ENCODE results near the gene POU2F1.

DNA sequence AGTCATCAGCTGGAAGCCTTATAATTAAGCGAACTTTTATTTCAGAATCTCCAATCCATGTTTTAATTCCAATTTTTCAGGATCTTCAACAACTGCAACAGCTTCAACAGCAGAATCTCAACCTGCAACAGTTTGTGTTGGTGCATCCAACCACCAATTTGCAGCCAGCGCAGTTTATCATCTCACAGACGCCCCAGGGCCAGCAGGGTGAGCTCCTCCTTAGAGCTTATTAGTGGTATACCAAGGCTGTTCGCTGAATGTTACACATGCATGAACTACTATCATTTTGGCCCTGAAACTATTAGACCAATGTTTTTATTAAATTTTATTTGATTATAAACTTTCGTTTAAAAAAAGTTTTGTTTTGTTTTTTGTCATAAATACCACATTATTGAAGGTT is 155.3 kb downstream of the POU2F1 start:
- no peak for TF ChIP-seq POLR2A (IDR thresholded peaks at IDR 0.05)
- TF ChIP-seq, protein P1, sequence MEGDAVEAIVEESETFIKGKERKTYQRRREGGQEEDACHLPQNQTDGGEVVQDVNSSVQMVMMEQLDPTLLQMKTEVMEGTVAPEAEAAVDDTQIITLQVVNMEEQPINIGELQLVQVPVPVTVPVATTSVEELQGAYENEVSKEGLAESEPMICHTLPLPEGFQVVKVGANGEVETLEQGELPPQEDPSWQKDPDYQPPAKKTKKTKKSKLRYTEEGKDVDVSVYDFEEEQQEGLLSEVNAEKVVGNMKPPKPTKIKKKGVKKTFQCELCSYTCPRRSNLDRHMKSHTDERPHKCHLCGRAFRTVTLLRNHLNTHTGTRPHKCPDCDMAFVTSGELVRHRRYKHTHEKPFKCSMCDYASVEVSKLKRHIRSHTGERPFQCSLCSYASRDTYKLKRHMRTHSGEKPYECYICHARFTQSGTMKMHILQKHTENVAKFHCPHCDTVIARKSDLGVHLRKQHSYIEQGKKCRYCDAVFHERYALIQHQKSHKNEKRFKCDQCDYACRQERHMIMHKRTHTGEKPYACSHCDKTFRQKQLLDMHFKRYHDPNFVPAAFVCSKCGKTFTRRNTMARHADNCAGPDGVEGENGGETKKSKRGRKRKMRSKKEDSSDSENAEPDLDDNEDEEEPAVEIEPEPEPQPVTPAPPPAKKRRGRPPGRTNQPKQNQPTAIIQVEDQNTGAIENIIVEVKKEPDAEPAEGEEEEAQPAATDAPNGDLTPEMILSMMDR (IDR thresholded peaks at IDR 0.05), result no peak

Data from lower leg skin (tissue), 3 donors.